ENCODE measurements around the gene PRPF18.

DNA sequence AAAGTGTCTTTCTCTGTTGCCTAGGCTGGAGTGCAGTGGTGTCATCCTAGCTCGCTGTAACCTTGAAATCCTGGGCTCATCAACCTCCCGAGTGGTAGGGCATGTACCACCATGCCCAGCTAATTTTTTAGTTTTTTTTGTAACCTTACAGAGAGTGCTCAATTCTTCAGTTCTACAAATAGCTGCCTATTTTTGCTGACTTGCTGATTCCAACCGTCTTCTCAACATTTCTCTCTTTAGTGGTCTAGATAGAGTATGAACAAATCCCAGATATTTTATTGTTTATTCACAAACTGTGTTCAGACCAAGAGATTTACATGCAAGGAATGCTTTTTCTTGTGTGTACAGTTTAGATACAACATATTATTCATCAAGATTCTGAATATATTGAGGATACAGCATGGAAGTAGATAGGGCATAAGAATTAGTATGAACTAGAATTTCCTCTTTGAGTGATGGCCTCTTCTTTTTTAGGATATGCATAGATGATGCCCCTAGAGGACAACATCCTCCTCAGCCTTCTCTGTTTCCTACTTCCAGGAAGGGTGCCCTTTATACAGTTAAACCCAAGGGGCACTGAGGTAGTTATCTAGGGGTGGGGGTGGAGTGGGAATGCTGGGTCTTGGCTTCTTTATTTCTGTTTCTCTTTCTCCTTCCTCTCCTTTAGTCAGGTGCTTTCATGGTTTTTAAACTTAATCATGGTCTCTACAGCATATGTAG lies 26.0 kb downstream of the PRPF18 start:
- TF ChIP-seq EZH2 (IDR thresholded peaks at IDR 0.05; ENCODE audit: borderline replicate concordance) (no peak), EZH2phosphoT487 (IDR thresholded peaks at IDR 0.05; ENCODE audit: low read depth, severe bottlenecking, unreplicated experiment) (no peak)
- TF ChIP-seq, protein P1, sequence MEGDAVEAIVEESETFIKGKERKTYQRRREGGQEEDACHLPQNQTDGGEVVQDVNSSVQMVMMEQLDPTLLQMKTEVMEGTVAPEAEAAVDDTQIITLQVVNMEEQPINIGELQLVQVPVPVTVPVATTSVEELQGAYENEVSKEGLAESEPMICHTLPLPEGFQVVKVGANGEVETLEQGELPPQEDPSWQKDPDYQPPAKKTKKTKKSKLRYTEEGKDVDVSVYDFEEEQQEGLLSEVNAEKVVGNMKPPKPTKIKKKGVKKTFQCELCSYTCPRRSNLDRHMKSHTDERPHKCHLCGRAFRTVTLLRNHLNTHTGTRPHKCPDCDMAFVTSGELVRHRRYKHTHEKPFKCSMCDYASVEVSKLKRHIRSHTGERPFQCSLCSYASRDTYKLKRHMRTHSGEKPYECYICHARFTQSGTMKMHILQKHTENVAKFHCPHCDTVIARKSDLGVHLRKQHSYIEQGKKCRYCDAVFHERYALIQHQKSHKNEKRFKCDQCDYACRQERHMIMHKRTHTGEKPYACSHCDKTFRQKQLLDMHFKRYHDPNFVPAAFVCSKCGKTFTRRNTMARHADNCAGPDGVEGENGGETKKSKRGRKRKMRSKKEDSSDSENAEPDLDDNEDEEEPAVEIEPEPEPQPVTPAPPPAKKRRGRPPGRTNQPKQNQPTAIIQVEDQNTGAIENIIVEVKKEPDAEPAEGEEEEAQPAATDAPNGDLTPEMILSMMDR (IDR thresholded peaks at IDR 0.05; ENCODE audit: poor library complexity) = no peak

All from hepatocyte (in vitro differentiated cells).